ENCODE results near the gene SPATA20. TPM values are rescaled to one million over a fixed set of nuclear protein-coding genes. Genes with fewer than 3 reads are reported as not detected.

SPATA20 gene
- total and polyA plus RNA-seq, 2 donors (not counting 3 experiments of a cell fraction or from before 2014, with no cell fraction given), result 42.3 to 51.5 TPM

DNA sequence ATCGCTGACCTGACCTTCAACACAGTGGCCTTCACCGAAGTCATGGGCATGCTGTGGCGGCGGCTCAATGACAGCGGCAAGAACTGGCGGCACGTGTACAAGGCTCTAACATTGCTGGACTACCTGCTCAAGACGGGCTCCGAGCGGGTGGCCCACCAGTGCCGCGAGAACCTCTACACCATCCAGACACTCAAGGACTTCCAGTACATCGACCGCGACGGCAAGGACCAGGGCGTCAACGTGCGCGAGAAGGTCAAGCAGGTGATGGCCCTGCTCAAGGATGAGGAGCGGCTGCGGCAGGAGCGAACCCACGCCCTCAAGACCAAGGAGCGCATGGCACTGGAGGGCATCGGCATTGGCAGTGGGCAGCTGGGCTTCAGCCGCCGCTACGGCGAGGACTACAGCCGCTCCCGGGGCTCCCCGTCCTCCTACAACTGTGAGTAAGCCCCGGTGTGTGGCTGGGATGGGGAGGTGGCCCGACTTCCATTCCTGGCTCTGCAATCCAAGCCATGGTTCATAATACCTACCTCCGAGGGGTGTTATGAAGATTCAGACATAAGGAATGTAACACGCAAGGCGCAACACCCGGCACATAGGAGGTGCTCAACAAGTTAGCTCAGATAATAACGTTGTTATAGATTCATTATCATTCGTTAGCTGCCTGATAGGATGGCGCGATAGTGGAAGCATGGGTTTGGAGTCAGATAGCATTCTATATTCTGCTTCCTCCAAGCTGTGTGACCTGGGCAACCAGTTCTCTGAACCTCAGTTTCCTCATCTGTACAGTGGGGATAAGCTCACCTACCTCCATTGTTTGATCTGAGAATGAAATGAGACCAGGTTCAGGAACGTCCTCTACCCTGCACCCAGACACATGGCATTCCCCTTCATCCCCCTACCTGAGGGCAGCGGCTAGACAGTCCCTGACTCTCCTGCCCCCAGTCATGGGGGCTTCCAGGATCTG, 10.0 kb upstream of the SPATA20 start:
- Histone ChIP-seq H3K4me3 (replicated peaks in 1 of 3; ENCODE audit: insufficient read depth in 1 of 3, low read depth in 1 of 3, low read length in 3 of 3) (no peak overlapping the region), H2AFZ (ENCODE audit: low read depth, low read length) (no peak overlapping the region), H3K9me3 (replicated peaks; ENCODE audit: control insufficient read depth, insufficient read depth, low read length) (no peaks in the 10 kb centered on the region), H3K9me1 (replicated peaks; ENCODE audit: control insufficient read depth, extremely low read depth, insufficient read depth, low read length) (no peaks in the 10 kb centered on the region), H3K79me2 (ENCODE audit: control insufficient read depth, insufficient read depth, low read length) (no peaks in the 10 kb centered on the region), H4K20me1 (replicated peaks; ENCODE audit: control insufficient read depth, extremely low read depth, insufficient read depth, low read length) (no peaks in the 10 kb centered on the region), H3K4me1 (ENCODE audit: control insufficient read depth, extremely low read depth, insufficient read depth, low read length) (peaks cover 4% of the 10 kb centered on the region), H3K27ac (ENCODE audit: insufficient read depth, low read depth, low read length) (no peak overlapping the region), H3K27me3 (ENCODE audit: control insufficient read depth in 2 of 2, insufficient read depth in 2 of 2, low read length in 2 of 2) (peaks cover 8 to 17% of the 10 kb centered on the region in 2 experiments), H3K9ac (replicated peaks; ENCODE audit: extremely low read depth, insufficient read depth, low read length) (no peak overlapping the region), H3K36me3 (ENCODE audit: control insufficient read depth in 2 of 2, extremely low read depth in 1 of 2, insufficient read depth in 2 of 2, low read length in 2 of 2) (no peaks in the 10 kb centered on the region), H3K4me2 (ENCODE audit: insufficient read depth, low read length) (no peak overlapping the region)
- FAIRE-seq (no peak), DNase-seq (ENCODE audit: low read depth, low spot score) (no peak)
- TF ChIP-seq POLR2A (IDR thresholded peaks at IDR 0.05; ENCODE audit: low read depth, low read length) (no peak), EZH2 (IDR thresholded peaks at IDR 0.05; ENCODE audit: borderline replicate concordance, low read depth, low read length, severe bottlenecking) (no peak), JUN (IDR thresholded peaks at IDR 0.05; ENCODE audit: borderline replicate concordance, insufficient read depth, insufficient read length, low read depth) (no peak), GATA2 (IDR thresholded peaks at IDR 0.05; ENCODE audit: insufficient read depth, insufficient read length, low read depth, low read length) (no peak), FOS (IDR thresholded peaks at IDR 0.05; ENCODE audit: borderline replicate concordance, insufficient read depth, low read length) (no peak), MYC (IDR thresholded peaks at IDR 0.05; ENCODE audit: low read depth, low read length) (no peak)
- TF ChIP-seq, protein P1, sequence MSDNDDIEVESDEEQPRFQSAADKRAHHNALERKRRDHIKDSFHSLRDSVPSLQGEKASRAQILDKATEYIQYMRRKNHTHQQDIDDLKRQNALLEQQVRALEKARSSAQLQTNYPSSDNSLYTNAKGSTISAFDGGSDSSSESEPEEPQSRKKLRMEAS (IDR thresholded peaks at IDR 0.05; ENCODE audit: insufficient read depth, insufficient read length), result no peak
- TF ChIP-seq, protein P2, sequence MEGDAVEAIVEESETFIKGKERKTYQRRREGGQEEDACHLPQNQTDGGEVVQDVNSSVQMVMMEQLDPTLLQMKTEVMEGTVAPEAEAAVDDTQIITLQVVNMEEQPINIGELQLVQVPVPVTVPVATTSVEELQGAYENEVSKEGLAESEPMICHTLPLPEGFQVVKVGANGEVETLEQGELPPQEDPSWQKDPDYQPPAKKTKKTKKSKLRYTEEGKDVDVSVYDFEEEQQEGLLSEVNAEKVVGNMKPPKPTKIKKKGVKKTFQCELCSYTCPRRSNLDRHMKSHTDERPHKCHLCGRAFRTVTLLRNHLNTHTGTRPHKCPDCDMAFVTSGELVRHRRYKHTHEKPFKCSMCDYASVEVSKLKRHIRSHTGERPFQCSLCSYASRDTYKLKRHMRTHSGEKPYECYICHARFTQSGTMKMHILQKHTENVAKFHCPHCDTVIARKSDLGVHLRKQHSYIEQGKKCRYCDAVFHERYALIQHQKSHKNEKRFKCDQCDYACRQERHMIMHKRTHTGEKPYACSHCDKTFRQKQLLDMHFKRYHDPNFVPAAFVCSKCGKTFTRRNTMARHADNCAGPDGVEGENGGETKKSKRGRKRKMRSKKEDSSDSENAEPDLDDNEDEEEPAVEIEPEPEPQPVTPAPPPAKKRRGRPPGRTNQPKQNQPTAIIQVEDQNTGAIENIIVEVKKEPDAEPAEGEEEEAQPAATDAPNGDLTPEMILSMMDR (IDR thresholded peaks at IDR 0.05; ENCODE audit: extremely low read depth in 1 of 2, insufficient read depth in 1 of 2, low read depth in 1 of 2, low read length in 2 of 2), result no peak
- dilution Hi-C loops (cut with MboI; ENCODE audit: extremely low pct_ligation_motif_present, low sequenced_read_pairs) (no loop called here), intact Hi-C loops (cut with micrococcal nuclease) (no loop called here)
- ChIA-PET POLR2A (no interaction called here), CTCF (no interaction called here)
- BruUV-seq (replicated peaks), result no TSS peak

Data from endothelial cell of umbilical vein (primary cell).